GM19025 (cell line): Measurements from ENCODE around the gene GRM6.

Experiments used
- ATAC-seq: cut with Tn5 transposase; IDR thresholded peaks from one replicate; pipeline ENCODE4 v1.9.1; 2021; ENCODE audit warnings: mild to moderate bottlenecking, low read depth, moderate library complexity; ENCODE audit not compliant: unreplicated experiment

GRM6 gene

DNA sequence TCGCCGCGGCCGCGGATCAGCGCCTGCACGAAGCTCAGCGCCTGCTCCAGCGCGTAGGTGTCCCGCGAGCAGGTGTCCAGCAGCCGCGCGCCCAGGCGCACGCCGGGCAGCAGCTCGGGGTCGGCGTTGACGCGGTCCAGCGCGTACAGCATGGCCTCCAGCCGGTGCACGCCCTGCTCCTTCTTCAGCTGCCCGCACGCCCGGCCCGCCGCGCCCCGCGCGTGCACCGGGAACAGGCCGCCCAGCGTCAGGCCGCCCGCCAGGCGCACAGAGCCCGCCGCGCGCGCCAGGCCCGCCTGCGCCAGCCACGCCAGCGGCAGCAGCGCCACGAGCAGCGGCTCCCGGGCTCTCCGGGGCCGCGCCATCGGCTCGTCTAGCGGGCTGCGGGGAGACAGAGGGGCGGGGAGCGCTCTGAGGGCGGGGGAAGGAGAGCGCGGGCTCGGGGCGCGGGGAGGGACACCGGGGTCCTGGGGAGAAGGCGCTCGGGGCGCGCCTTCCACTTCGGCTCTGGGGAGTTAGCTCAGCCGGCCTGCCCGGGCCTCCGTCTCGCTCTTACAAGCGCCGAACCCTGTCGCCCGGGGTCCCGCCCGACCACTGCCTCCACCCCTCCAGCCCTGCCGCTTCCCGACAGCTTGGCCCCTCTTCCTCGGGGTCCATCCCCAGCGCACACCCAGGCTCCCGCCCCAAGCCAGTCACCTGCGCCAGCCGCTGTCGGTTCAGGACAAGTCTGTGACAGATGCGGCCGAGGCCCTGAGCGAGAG, at the start of gene GRM6:
Gene GRM6, minus strand, starts transcription at position 741 of the 761 bp plus-strand sequence. Its CDS starts 376 bp downstream, at position 365.
- ATAC-seq = no peak

DNA sequence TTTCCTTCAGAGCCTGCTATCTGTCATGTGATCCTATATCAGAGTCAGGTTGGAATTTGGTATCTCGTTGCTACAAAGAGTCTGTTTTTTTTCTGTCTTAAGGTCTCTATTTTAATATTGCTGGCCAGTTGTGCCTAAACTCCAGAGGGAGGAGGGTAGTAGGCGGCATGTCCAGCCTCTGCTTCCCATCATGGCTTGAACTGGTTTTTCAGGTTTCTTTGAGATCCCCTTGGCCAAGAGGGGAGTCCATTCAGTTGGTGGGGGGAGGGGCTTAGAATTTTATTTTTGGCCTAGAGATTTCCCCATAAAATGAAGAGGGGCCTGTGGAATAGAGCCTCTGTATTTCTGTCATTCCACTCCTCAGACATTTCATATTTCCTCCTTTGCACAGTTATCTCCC, 49.6 kb upstream of the GRM6 start:
- no peak for ATAC-seq

- ATAC-seq = no peak
These were observed 38.0 kb upstream of the GRM6 start for GRCh38 chr5:179033004-179033580.

DNA sequence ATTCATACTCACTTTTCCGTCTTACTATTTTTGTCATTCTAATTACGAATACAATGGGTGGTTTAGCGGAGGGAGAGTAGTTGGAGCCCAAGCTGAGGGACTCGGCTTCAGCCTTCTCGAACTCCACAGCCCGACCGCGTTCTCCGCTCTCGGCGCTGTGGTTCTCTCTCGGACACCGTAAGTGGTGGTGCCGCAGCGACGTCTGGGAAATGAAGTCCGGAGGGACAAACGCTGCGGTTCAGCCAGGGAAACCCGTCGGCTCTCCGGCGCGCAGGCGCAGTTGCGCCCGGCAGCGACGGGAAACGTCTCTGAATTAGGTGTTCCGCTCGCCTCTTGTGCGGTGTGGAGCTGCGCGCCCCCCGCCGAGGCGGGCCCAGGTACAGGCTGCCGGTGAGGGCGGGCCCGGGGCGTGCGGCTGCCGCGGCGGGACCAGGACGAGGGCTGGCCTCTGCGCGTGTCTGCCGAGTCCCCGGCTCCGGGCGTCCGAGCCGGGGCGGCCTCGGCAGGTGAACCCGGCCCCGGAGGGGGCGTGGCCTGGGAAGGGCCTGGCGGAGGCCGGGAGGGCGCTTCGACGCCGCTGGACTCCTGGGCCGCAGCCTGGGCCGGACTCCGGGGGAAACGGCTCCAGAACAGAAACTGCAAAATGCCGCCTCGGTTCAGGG, 28.5 kb upstream of the GRM6 start, which contains the start of gene ZNF879:
Gene ZNF879, plus strand, starts transcription at position 277 of the 662 bp plus-strand sequence. CDS start 1,201 bp downstream, outside the sequence.
- ATAC-seq = no peak

DNA sequence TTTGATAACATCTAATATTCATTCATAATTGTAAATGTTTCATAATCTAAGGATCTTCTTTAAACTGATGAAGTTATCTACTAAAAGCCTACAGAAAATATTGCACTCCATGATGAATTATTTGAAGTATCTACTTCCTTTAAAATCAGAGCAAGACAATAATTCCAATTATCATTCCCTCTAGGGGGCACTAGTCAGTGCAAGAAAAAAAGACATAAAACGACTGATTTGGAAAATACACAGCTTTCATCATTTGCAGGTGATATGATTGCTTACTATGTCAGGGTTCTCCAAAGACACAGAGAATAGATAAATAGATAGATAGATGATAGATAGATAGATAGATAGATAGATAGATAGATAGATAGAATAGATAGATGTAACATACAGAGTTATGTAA, 13.5 kb upstream of the GRM6 start:
- ATAC-seq = no peak

GRCh38 chr5:179006564-179006963, 11.4 kb upstream of the GRM6 start:
- no peak for ATAC-seq

GRCh38 chr5:178998441-178998840, 3.3 kb upstream of the GRM6 start:
- ATAC-seq = no peak

DNA sequence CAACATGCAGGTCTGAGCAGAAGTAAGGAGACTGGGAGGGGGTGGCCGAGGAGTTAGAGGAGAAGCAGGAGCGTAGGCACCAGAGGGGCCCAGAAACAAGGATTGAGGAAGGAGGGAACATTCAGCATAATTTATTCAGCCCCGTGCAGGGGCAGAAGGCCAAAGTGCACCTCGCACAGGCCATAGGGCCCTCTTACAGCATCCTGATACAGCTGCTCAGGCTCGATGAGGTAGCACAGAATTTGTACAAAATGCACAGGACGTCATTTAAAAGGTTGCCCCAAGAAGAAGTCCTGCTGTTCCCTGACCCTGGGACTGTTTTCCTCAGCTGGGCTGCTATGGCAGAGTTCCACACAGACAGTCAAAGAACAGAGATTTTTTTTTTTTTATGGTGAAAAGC, 2.1 kb upstream of the GRM6 start:
- ATAC-seq = no peak

DNA sequence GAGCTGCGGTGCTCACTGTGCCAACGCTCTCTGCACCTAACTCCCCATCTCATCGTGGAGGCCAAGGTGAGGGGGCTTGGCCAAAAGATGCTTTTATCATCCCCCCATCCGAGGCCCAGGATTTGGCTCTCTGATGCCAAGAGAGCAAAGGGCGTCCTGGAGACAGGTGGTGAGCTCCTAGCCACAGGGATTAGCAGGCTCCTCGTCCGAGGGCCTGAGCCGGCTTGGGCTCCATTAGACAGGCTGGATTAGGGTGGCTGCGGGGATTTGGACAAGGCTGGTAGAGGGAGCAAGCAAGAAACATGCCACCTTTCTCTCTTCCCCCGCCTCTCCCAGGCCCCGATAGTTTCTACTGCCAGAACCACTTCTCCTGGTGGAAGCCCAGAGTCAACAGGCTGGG, 1.0 kb upstream of the GRM6 start:
- ATAC-seq = no peak

DNA sequence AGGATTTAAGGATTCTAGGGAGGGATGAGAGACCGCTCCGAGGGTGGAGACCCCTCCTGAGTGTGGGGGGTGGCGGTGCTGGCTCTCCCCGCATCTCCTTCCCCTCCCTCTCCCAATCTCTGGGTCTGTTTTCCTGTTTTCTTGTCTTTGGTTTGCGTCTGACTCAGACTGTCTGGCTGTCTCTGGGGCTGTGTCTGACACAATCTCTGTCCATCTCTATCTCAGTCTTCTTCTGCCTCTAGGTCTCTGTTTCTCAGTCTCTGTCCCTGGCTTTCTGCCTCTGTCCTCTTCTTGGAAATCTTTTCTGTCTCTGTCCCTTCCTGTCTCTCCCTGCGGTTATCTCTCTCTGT, 196 bp upstream of the GRM6 start:
- no peak for ATAC-seq

DNA sequence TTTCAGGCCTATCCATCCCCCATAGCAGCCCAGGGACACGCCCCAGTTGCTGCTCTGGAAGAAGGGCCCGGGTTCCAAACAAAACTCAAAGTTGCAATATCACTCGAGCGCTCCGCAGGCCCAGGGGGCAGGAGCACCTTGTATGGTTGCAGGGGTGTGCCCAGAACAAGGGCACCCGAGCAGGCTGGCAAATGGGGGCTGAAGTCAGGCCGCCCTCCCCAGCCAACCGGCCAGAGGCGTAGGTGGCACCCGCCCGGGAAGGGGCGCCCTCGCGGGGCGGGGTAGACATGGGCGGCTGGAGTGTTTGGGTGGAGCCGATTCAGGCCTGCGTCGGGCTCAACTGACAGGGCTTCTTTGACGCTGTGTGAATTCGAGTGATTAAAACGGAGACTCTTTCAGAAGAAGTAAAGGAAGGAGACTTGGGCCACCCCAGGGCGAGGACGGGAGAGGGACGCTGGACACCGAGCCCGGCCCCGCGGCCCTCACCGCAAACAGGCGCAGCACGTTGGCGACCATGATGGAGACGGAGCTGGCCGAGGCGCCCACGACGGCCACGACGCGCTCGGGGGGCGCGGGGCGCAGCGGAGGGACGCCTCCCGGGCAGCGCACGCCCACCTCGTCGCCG, 1.1 kb downstream of the GRM6 start:
- no peak for ATAC-seq

DNA sequence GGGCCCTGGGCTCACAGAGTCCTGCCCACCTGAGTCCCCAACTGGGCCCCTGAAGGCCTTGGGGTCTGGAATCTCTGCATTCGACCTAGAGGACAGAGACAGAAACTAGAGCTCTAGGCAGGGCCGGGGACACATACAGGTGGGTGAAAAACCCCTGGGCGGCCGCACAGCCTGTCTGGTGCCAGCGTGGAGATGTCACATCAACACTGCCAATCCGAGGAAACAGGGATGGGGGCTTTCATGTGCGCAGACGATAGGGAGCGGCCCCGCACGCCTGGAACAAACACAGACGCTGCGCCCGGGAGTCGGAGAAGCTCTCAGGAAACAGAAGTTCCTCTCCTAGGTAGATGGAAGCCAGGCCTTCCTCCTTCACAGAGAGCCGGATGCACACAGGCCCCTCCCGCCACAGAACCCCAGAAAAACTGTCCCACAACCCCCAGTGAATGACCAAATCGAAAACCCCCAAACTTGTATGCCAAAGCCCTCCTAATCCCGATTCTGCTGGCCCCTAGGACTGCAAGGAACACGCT, 1.8 kb downstream of the GRM6 start:
- ATAC-seq = no peak

GRCh38 chr5:178992291-178992895, 2.7 kb downstream of the GRM6 start:
- ATAC-seq = no peak

GRCh38 chr5:178991190-178992145, 3.7 kb downstream of the GRM6 start:
- no peak for ATAC-seq

GRCh38 chr5:178990491-178990890, 4.6 kb downstream of the GRM6 start:
- ATAC-seq = no peak

DNA sequence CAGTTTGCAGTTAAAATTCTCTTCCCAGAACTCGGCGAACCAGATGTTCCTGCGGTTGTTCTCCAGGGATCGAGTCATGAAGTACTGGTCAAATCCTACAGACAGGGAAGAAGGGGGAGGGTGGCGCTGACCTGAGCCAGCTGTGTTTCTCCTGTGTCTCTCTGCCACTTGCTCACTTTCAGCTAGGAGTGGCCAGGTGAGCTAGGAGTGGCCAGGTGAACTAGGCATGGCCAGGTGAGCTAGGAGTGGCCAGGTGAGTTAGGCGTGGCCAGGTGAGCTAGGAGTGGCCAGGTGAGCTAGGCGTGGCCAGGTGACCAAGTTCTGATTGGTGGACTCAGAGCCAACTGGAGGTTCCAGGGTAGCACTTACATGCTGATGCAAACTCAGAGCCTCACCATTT, 5.8 kb downstream of the GRM6 start:
- no peak for ATAC-seq

DNA sequence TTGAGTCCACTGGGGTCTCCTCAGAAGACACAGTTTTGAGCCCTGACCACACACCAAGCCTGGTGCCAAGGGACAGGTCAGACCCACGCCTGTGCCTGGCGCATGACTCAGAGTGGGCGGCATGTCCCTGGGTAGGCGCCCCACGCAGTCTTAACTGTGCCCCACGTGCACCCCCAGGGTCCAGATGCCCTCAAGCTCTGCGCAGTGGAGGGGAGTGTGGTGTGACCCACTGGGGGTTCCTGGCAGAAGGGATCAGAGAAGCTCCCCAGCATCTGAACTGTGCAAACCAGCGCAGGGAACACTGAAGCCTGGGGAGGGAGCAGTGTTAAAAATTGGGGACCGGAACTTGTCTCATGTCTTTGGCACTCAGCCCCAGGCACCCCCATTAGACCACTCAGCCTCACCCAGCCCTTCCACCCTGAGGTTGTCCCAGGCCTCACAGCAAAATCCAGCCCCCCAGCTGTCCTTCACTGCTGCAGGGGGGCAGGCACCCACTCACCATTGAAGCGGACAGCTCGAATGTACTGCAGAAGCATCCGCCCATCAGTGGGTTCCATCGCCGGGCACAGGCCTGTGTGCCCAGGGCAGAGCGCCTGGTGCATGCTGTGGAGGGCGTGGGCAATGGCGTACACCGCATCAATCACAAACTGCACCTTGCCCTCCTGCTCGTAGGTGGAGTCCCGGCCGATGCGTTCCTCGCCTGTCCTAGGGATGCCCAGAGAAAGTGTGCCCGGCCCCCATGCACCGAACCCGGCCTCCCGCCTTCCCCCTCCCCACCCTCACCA, 6.5 kb downstream of the GRM6 start:
- ATAC-seq = no peak

- ATAC-seq = no peak
These were observed 8.7 kb downstream of the GRM6 start for GRCh38 chr5:178986326-178986960.
